T-helper 1 cell treated with Interleukin-12 subunit alpha and Interleukin-12 subunit beta and Interleukin-4 antibody, amounts not matched to agents 30 μg/mL and 1 μg/mL, for 36 hours (primary cell): ENCODE measurements around the gene HDGFL3.
"Not testable (repeated sequence)": the region's sequence is repeated elsewhere in the genome, so short reads cannot be mapped to it uniquely, and the experiment has no call there.

Experiments used
- H3K27ac Mint-ChIP-seq: one replicate; pipeline ENCODE4 v1.8.0; 2021; ENCODE audit warnings: mild to moderate bottlenecking, mixed read lengths
- H3K27me3 Mint-ChIP-seq: one replicate; pipeline ENCODE4 v1.8.0; 2021; ENCODE audit warnings: low read depth, mixed read lengths
- H3K36me3 Mint-ChIP-seq: one replicate; pipeline ENCODE4 v1.8.0; 2021; ENCODE audit warnings: low read depth, mixed read lengths
- H3K4me1 Mint-ChIP-seq: one replicate; pipeline ENCODE4 v1.8.0; 2021; ENCODE audit warnings: low read depth, mixed read lengths
- H3K4me3 Mint-ChIP-seq: one replicate; pipeline ENCODE4 v1.8.0; 2021; ENCODE audit warnings: mild to moderate bottlenecking, moderate library complexity, mixed read lengths
- H3K9me3 Mint-ChIP-seq: one replicate; pipeline ENCODE4 v1.8.0; 2021; ENCODE audit warnings: mixed read lengths

The HDGFL3 gene

GRCh38 chr15:83109532-83109931 lies 98.1 kb downstream of the HDGFL3 start:
- Mint-ChIP-seq H3K4me1 (peaks cover 42% of the 10 kb centered on the region), H3K9me3 (no peaks in the 10 kb centered on the region), H3K36me3 (peaks cover 34% of the 10 kb centered on the region), H3K27me3 (peaks cover 16% of the 10 kb centered on the region), H3K27ac (no peak overlapping the region), H3K4me3 (peak overlapping the region; percentile 30)

GRCh38 chr15:83108266-83109219 lies 99.1 kb downstream of the HDGFL3 start:
- Mint-ChIP-seq H3K9me3 (no peaks in the 10 kb centered on the region), H3K4me3 (peak overlapping the region; percentile 95), H3K27ac (peak overlapping the region; percentile 92), H3K4me1 (peaks cover 42% of the 10 kb centered on the region), H3K36me3 (peaks cover 29% of the 10 kb centered on the region), H3K27me3 (peaks cover 24% of the 10 kb centered on the region)

GRCh38 chr15:83107841-83108181 lies 99.8 kb downstream of the HDGFL3 start:
- H3K4me1 Mint-ChIP-seq = peaks cover 41% of the 10 kb centered on the region
- peak overlapping the region; percentile 92 for H3K27ac Mint-ChIP-seq
- H3K27me3 Mint-ChIP-seq = peaks cover 24% of the 10 kb centered on the region
- H3K9me3 Mint-ChIP-seq = no peaks in the 10 kb centered on the region
- peaks cover 25% of the 10 kb centered on the region for H3K36me3 Mint-ChIP-seq
- H3K4me3 Mint-ChIP-seq = peak overlapping the region; percentile 95

- peak within 1 kb of the TSS; percentile 95 for H3K4me3 Mint-ChIP-seq
- H3K4me1 Mint-ChIP-seq = peaks cover 38% of the 10 kb centered on the region
- H3K27ac Mint-ChIP-seq = peak within 1 kb of the TSS; percentile 92
- H3K27me3 Mint-ChIP-seq = peaks cover 30% of the 10 kb centered on the region
- peaks cover 23% of the 10 kb centered on the region for H3K36me3 Mint-ChIP-seq
- no peaks in the 10 kb centered on the region for H3K9me3 Mint-ChIP-seq
These were observed 100.4 kb downstream of the HDGFL3 start, which contains the start of gene TM6SF1 for GRCh38 chr15:83106994-83107840. TM6SF1 (plus strand) TSS chr15:83107645; CDS start chr15:83107681, 36 bp downstream.

GRCh38 chr15:83105440-83105839 lies 102.2 kb downstream of the HDGFL3 start:
- H3K9me3 Mint-ChIP-seq = no peaks in the 10 kb centered on the region
- H3K4me3 Mint-ChIP-seq = peak overlapping the region; percentile 77
- H3K27me3 Mint-ChIP-seq = peaks cover 46% of the 10 kb centered on the region
- H3K27ac Mint-ChIP-seq = peak overlapping the region; percentile 50
- peaks cover 13% of the 10 kb centered on the region for H3K36me3 Mint-ChIP-seq
- peaks cover 30% of the 10 kb centered on the region for H3K4me1 Mint-ChIP-seq

- no peak overlapping the region for H3K4me3 Mint-ChIP-seq
- peaks cover 6% of the 10 kb centered on the region for H3K36me3 Mint-ChIP-seq
- H3K4me1 Mint-ChIP-seq = peaks cover 20% of the 10 kb centered on the region
- no peak overlapping the region for H3K27ac Mint-ChIP-seq
- peaks cover 57% of the 10 kb centered on the region for H3K27me3 Mint-ChIP-seq
- no peaks in the 10 kb centered on the region for H3K9me3 Mint-ChIP-seq
These were observed 103.5 kb downstream of the HDGFL3 start for GRCh38 chr15:83104141-83104540.

- H3K27me3 Mint-ChIP-seq = peaks cover 74% of the 10 kb centered on the region
These were observed 105.3 kb downstream of the HDGFL3 start for GRCh38 chr15:83102346-83102745.

GRCh38 chr15:83100097-83100646 lies 107.5 kb downstream of the HDGFL3 start:
- peaks cover 15% of the 10 kb centered on the region for H3K9me3 Mint-ChIP-seq
- H3K36me3 Mint-ChIP-seq = no peaks in the 10 kb centered on the region
- no peak overlapping the region for H3K27ac Mint-ChIP-seq
- peaks cover 76% of the 10 kb centered on the region for H3K27me3 Mint-ChIP-seq
- no peaks in the 10 kb centered on the region for H3K4me1 Mint-ChIP-seq
- H3K4me3 Mint-ChIP-seq = no peak overlapping the region

More at GRCh38 chr15:83102346-83102745, 105.3 kb downstream of the HDGFL3 start:
- Mint-ChIP-seq H3K36me3 (no peaks in the 10 kb centered on the region), H3K27ac (no peak overlapping the region), H3K9me3 (peaks cover 9% of the 10 kb centered on the region), H3K4me1 (peaks cover 8% of the 10 kb centered on the region), H3K4me3 (no peak overlapping the region)

GRCh38 chr15:83099290-83099689 lies 108.3 kb downstream of the HDGFL3 start:
- H3K4me3 Mint-ChIP-seq = no peak overlapping the region
- H3K36me3 Mint-ChIP-seq = no peaks in the 10 kb centered on the region
- no peak overlapping the region for H3K27ac Mint-ChIP-seq
- H3K9me3 Mint-ChIP-seq = peaks cover 15% of the 10 kb centered on the region
- H3K4me1 Mint-ChIP-seq = no peaks in the 10 kb centered on the region
- peaks cover 70% of the 10 kb centered on the region for H3K27me3 Mint-ChIP-seq

- H3K4me1 Mint-ChIP-seq = no peaks in the 10 kb centered on the region
- H3K27ac Mint-ChIP-seq = no peak overlapping the region
- H3K4me3 Mint-ChIP-seq = no peak overlapping the region
- no peaks in the 10 kb centered on the region for H3K36me3 Mint-ChIP-seq
- H3K27me3 Mint-ChIP-seq = peaks cover 65% of the 10 kb centered on the region
- H3K9me3 Mint-ChIP-seq = peaks cover 15% of the 10 kb centered on the region
These were observed 109.5 kb downstream of the HDGFL3 start for GRCh38 chr15:83098079-83098478.

- Mint-ChIP-seq H3K27me3 (peaks cover 38% of the 10 kb centered on the region), H3K4me3 (no peak overlapping the region), H3K27ac (no peak overlapping the region), H3K9me3 (peaks cover 15% of the 10 kb centered on the region), H3K36me3 (no peaks in the 10 kb centered on the region), H3K4me1 (peaks cover 6% of the 10 kb centered on the region)
These were observed 113.0 kb downstream of the HDGFL3 start for GRCh38 chr15:83094583-83094982.

GRCh38 chr15:83092309-83092976 lies 115.2 kb downstream of the HDGFL3 start:
- Mint-ChIP-seq H3K27me3 (peaks cover 34% of the 10 kb centered on the region), H3K9me3 (peaks cover 5% of the 10 kb centered on the region), H3K36me3 (no peaks in the 10 kb centered on the region), H3K27ac (peak overlapping the region; percentile 32), H3K4me1 (peaks cover 6% of the 10 kb centered on the region), H3K4me3 (no peak overlapping the region)

GRCh38 chr15:83091965-83092308 lies 115.7 kb downstream of the HDGFL3 start:
- not testable (repeated sequence) for H3K36me3 Mint-ChIP-seq, H3K4me3 Mint-ChIP-seq, H3K9me3 Mint-ChIP-seq, H3K4me1 Mint-ChIP-seq, H3K27ac Mint-ChIP-seq
- H3K27me3 Mint-ChIP-seq = peaks cover 34% of the 10 kb centered on the region

GRCh38 chr15:83090465-83090864 lies 117.2 kb downstream of the HDGFL3 start:
- Mint-ChIP-seq H3K27me3 (peaks cover 25% of the 10 kb centered on the region), H3K27ac (no peak overlapping the region), H3K4me3 (no peak overlapping the region), H3K9me3 (no peaks in the 10 kb centered on the region), H3K4me1 (peaks cover 6% of the 10 kb centered on the region), H3K36me3 (no peaks in the 10 kb centered on the region)
